Uterus (tissue), 4 donors: ENCODE results near the gene NUDT17. TPM values are rescaled to one million over a fixed set of nuclear protein-coding genes. Genes with fewer than 3 reads are reported as not detected.

ENCODE experiments used
- DNase-seq, 2 donors: peaks; one replicate each; pipeline ENCODE4 v3.0.0-alpha.2; 2019 to 2020
- H3K27ac ChIP-seq, 2 donors: fragments of 200-600 bp; sonication (generic); 1 replicate in 1 of 2; 2 replicates in 1 of 2; pipeline ENCODE4 v1.5.1; 2016 to 2018
- H3K27me3 ChIP-seq, 2 donors: fragments of 200-600 bp; sonication (generic); one replicate each; pipeline ENCODE4 v1.5.1; 2018 to 2019; ENCODE audit warnings: control low read depth in 1 of 2
- H3K36me3 ChIP-seq, 2 donors: fragments of 200-600 bp; sonication (generic); one replicate each; pipeline ENCODE4 v1.5.1; 2019; ENCODE audit warnings: control low read depth in 1 of 2
- H3K4me1 ChIP-seq, 2 donors: fragments of 200-600 bp; sonication (generic); one replicate each; pipeline ENCODE4 v1.5.1; 2018 to 2019; ENCODE audit warnings: control low read depth in 1 of 2
- H3K4me3 ChIP-seq, 2 donors: fragments of 200-600 bp; sonication (generic); 1 replicate in 1 of 2; 2 replicates in 1 of 2; pipeline ENCODE4 v1.5.1; 2018 to 2019; ENCODE audit warnings: mild to moderate bottlenecking in 1 of 2
- H3K9me3 ChIP-seq, 2 donors: fragments of 200-600 bp; sonication (generic); one replicate each; pipeline ENCODE4 v1.5.1; 2019; ENCODE audit warnings: control low read depth in 1 of 2
- CTCF ChIP-seq, 4 experiments: fragments of 200-600 bp in 2 of 4; fragments of 450-650 bp in 2 of 4; sonication (generic) in 2 of 4; IDR thresholded peaks; one replicate each; pipeline ENCODE4 v1.5.1; 2016 to 2019; ENCODE audit warnings: antibody characterized with exemption in 4 of 4, mild to moderate bottlenecking in 2 of 4, moderate library complexity in 1 of 4
- POLR2A ChIP-seq, 2 donors: fragments of 450-650 bp; IDR thresholded peaks; one replicate each; pipeline ENCODE4 v1.6.1; 2016; ENCODE audit warnings: antibody characterized with exemption in 2 of 2, mild to moderate bottlenecking in 1 of 2, moderate library complexity in 1 of 2
- intact Hi-C: fragments of 100-400 bp; cut with DNase I; formaldehyde crosslinking; loops from one replicate; pipeline ENCODE4 v1.15.1; 2023; ENCODE audit warnings: low total_unique reads
- total RNA-seq, 4 donors: library from RNA; depleted of rRNA in 3 of 4; stranded (reverse); fragments of >200 nt in 3 of 4; gene quantifications; one replicate each; pipeline versions ENCODE4 v1.1.0 to v1.2.4, GENCODE V29; 2014 to 2023
- donor health status: DM: yes; HTN: yes; CAD: no.

Gene NUDT17
- total RNA-seq, 4 donors from 2014 or later: 2.5 to 5.6 (median 4.7) TPM; not detected in 1

GRCh38 chr1:145886390-145886789 is 41.0 kb downstream of the NUDT17 start:
- Histone ChIP-seq H3K4me3 (peak overlapping the region; percentile 60 to 71), H3K9me3 (no peaks in the 10 kb centered on the region), H3K27ac (peak overlapping the region; percentile 56 to 62), H3K27me3 (no peaks in the 10 kb centered on the region), H3K36me3 (no peaks in the 10 kb centered on the region), H3K4me1 (no peaks in the 10 kb centered on the region)
- TF ChIP-seq CTCF (IDR thresholded peaks at IDR 0.05): no peak
- TF ChIP-seq POLR2A (IDR thresholded peaks at IDR 0.05): no peak
- intact Hi-C loops: no loop called here
- no peak for DNase-seq

GRCh38 chr1:145886816-145887215 is 41.4 kb downstream of the NUDT17 start:
- DNase-seq: no peak
- Histone ChIP-seq H3K4me1 (no peaks in the 10 kb centered on the region), H3K27ac (peak overlapping the region in 1 of 2 donors; percentile 62), H3K27me3 (no peaks in the 10 kb centered on the region), H3K9me3 (no peaks in the 10 kb centered on the region), H3K4me3 (no peak overlapping the region), H3K36me3 (no peaks in the 10 kb centered on the region)
- intact Hi-C loops: no loop called here
- no peak for TF ChIP-seq CTCF (IDR thresholded peaks at IDR 0.05)
- no peak for TF ChIP-seq POLR2A (IDR thresholded peaks at IDR 0.05)

GRCh38 chr1:145887631-145888030 is 42.2 kb downstream of the NUDT17 start:
- H3K27me3 ChIP-seq: no peaks in the 10 kb centered on the region
- H3K4me1 ChIP-seq: peaks cover 2 to 4% of the 10 kb centered on the region in 2 donors
- H3K9me3 ChIP-seq: no peaks in the 10 kb centered on the region
- intact Hi-C loops: no loop called here
- TF ChIP-seq CTCF (IDR thresholded peaks at IDR 0.05): no peak
- no peak for TF ChIP-seq POLR2A (IDR thresholded peaks at IDR 0.05)
- no peak for DNase-seq
- H3K36me3 ChIP-seq: no peaks in the 10 kb centered on the region
- no peak overlapping the region for H3K27ac ChIP-seq
- no peak overlapping the region for H3K4me3 ChIP-seq

GRCh38 chr1:145889722-145890121 is 44.3 kb downstream of the NUDT17 start:
- H3K4me1 ChIP-seq: peaks cover 5 to 8% of the 10 kb centered on the region in 2 donors
- no peaks in the 10 kb centered on the region for H3K27me3 ChIP-seq
- H3K9me3 ChIP-seq: no peaks in the 10 kb centered on the region
- peak overlapping the region in 1 of 2 donors; percentile 1 for H3K27ac ChIP-seq
- H3K4me3 ChIP-seq: no peak overlapping the region
- H3K36me3 ChIP-seq: no peaks in the 10 kb centered on the region
- TF ChIP-seq CTCF (IDR thresholded peaks at IDR 0.05) (no peak), POLR2A (IDR thresholded peaks at IDR 0.05) (no peak)
- intact Hi-C loops: loop anchor here (10.0 kb wide), 1 partner anchor 125 kb away; no protein-coding TSS in a partner anchor
- DNase-seq: no peak

GRCh38 chr1:145891143-145891542 is 45.7 kb downstream of the NUDT17 start:
- no peak for TF ChIP-seq POLR2A (IDR thresholded peaks at IDR 0.05)
- no peak for TF ChIP-seq CTCF (IDR thresholded peaks at IDR 0.05)
- H3K27ac ChIP-seq: peak overlapping the region; percentile 95 to 96
- H3K36me3 ChIP-seq: no peaks in the 10 kb centered on the region
- H3K4me1 ChIP-seq: peaks cover 5 to 8% of the 10 kb centered on the region in 2 donors
- H3K27me3 ChIP-seq: no peaks in the 10 kb centered on the region
- no peaks in the 10 kb centered on the region for H3K9me3 ChIP-seq
- DNase-seq: no peak
- intact Hi-C loops: loop anchor here (10.0 kb wide), 1 partner anchor 124 kb away; no protein-coding TSS in a partner anchor
- H3K4me3 ChIP-seq: no peak overlapping the region
